ENCODE measurements around the gene LRBA.

DNA sequence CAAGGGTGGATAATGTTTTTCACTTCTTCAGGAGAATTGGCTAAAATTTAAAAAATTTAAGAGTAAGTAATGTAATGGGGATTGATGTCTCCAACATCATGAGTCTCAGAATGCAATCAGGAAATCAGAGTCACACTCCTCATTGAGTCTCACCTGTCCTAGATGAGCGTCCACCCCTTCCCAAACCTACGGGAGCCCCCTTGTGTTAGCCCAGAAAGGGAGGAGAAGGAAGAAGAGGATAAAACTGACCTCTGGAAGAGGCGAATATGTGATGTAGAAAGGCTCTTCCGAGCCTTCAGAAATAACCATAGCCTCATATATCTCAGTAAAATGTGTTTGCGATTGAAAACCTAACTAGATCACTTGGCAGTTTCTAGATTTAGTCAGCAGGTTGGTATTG, 779.8 kb downstream of the LRBA start:
- TF ChIP-seq POLR2A (IDR thresholded peaks at IDR 0.05): no peak
- TF ChIP-seq, protein P1, sequence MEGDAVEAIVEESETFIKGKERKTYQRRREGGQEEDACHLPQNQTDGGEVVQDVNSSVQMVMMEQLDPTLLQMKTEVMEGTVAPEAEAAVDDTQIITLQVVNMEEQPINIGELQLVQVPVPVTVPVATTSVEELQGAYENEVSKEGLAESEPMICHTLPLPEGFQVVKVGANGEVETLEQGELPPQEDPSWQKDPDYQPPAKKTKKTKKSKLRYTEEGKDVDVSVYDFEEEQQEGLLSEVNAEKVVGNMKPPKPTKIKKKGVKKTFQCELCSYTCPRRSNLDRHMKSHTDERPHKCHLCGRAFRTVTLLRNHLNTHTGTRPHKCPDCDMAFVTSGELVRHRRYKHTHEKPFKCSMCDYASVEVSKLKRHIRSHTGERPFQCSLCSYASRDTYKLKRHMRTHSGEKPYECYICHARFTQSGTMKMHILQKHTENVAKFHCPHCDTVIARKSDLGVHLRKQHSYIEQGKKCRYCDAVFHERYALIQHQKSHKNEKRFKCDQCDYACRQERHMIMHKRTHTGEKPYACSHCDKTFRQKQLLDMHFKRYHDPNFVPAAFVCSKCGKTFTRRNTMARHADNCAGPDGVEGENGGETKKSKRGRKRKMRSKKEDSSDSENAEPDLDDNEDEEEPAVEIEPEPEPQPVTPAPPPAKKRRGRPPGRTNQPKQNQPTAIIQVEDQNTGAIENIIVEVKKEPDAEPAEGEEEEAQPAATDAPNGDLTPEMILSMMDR (IDR thresholded peaks at IDR 0.05): no peak

All from body of pancreas (tissue), 4 donors.